Measurements from ENCODE around the gene SPINK14.

The SPINK14 gene

GRCh38 chr5:148168246-148168645, at the start of gene SPINK14:
TSS of gene SPINK14 (plus strand) at chr5:148168546. CDS start at chr5:148169733, 1,187 bp downstream.
- DNase-seq: no peak

GRCh38 chr5:148120317-148120716, 48.0 kb upstream of the SPINK14 start:
- no peak for DNase-seq

- DNase-seq: no peak
Observed at GRCh38 chr5:148125641-148126040, 42.7 kb upstream of the SPINK14 start.

- no peak for DNase-seq
Observed at GRCh38 chr5:148135091-148136048, 33.0 kb upstream of the SPINK14 start.

- DNase-seq: no peak
Observed at GRCh38 chr5:148140846-148141245, 27.5 kb upstream of the SPINK14 start.

- DNase-seq: no peak
Observed at GRCh38 chr5:148141645-148142044, 26.7 kb upstream of the SPINK14 start.

- no peak for DNase-seq
Observed at GRCh38 chr5:148145916-148146315, 22.4 kb upstream of the SPINK14 start.

- DNase-seq: no peak
Observed at GRCh38 chr5:148146487-148146886, 21.9 kb upstream of the SPINK14 start.

- DNase-seq: no peak
Observed at GRCh38 chr5:148147415-148147814, 20.9 kb upstream of the SPINK14 start.

GRCh38 chr5:148151872-148152271, 16.5 kb upstream of the SPINK14 start:
- no peak for DNase-seq

GRCh38 chr5:148152781-148153180, 15.6 kb upstream of the SPINK14 start:
- no peak for DNase-seq

- no peak for DNase-seq
Observed at GRCh38 chr5:148156609-148157008, 11.7 kb upstream of the SPINK14 start.

GRCh38 chr5:148162038-148162437, 6.3 kb upstream of the SPINK14 start:
- DNase-seq: no peak

GRCh38 chr5:148163345-148163744, 5.0 kb upstream of the SPINK14 start:
- no peak for DNase-seq

- DNase-seq: no peak
Observed at GRCh38 chr5:148166550-148167283, 1.6 kb upstream of the SPINK14 start.

GRCh38 chr5:148172377-148172776, 4.0 kb downstream of the SPINK14 start:
- DNase-seq: no peak

GRCh38 chr5:148176480-148176879, 8.1 kb downstream of the SPINK14 start:
- no peak for DNase-seq

- no peak for DNase-seq
Observed at GRCh38 chr5:148177207-148177606, 8.9 kb downstream of the SPINK14 start.

- peak; percentile 30 for DNase-seq
Observed at GRCh38 chr5:148179234-148179824, 11.0 kb downstream of the SPINK14 start.

GRCh38 chr5:148186248-148187003, 18.1 kb downstream of the SPINK14 start:
- DNase-seq: no peak

- no peak for DNase-seq
Observed at GRCh38 chr5:148191010-148191409, 22.7 kb downstream of the SPINK14 start.

GRCh38 chr5:148193202-148193601, 24.9 kb downstream of the SPINK14 start:
- no peak for DNase-seq

- no peak for DNase-seq
Observed at GRCh38 chr5:148201151-148201550, 32.8 kb downstream of the SPINK14 start.
